Neural progenitor cell (in vitro differentiated cells): ENCODE data around the gene COMMD7. TPM values are rescaled to one million over a fixed set of nuclear protein-coding genes. Genes with fewer than 3 reads are reported as not detected.

Experiments
- DNase-seq: peaks from one replicate; pipeline ENCODE4 v3.0.0-alpha.2; 2016; ENCODE audit warnings: low spot score
- H2AFZ ChIP-seq: fragments of 200-600 bp; sonication (generic); replicated peaks from 2 replicates; pipeline ENCODE4 v1.6.1; 2016; ENCODE audit warnings: antibody characterized with exemption
- H3F3A ChIP-seq: fragments of 200-600 bp; sonication (generic); 2 replicates; pipeline ENCODE4 v1.6.1; 2016; ENCODE audit warnings: antibody characterized with exemption, low read depth
- H3K27ac ChIP-seq: fragments of 200-600 bp; sonication (generic); 2 replicates; pipeline ENCODE4 v1.5.1; 2016; ENCODE audit warnings: mild to moderate bottlenecking
- H3K27me3 ChIP-seq: fragments of 200-600 bp; sonication (generic); 2 replicates; pipeline ENCODE4 v1.6.1; 2016; ENCODE audit warnings: mild to moderate bottlenecking, moderate library complexity
- H3K36me3 ChIP-seq: fragments of 200-600 bp; sonication (generic); 2 replicates; pipeline ENCODE4 v1.5.1; 2016
- H3K4me1 ChIP-seq: fragments of 200-600 bp; sonication (generic); 2 replicates; pipeline ENCODE4 v1.6.1; 2016; ENCODE audit warnings: mixed run types
- H3K4me2 ChIP-seq: fragments of 200-600 bp; sonication (generic); 2 replicates; pipeline ENCODE4 v1.6.1; 2016
- H3K4me3 ChIP-seq: fragments of 200-600 bp; sonication (generic); 2 replicates; pipeline ENCODE4 v1.5.1; 2016
- H3K79me2 ChIP-seq: fragments of 200-600 bp; sonication (generic); 2 replicates; pipeline ENCODE4 v1.6.1; 2016; ENCODE audit warnings: low read depth
- H3K9ac ChIP-seq: fragments of 200-600 bp; sonication (generic); 2 replicates; pipeline ENCODE4 v1.6.1; 2016
- H3K9me3 ChIP-seq: fragments of 200-600 bp; sonication (generic); 2 replicates; pipeline ENCODE4 v1.5.1; 2016; ENCODE audit warnings: low read depth
- H4K20me1 ChIP-seq: fragments of 200-600 bp; sonication (generic); 2 replicates; pipeline ENCODE4 v1.6.1; 2016; ENCODE audit warnings: low read depth
- H3K27ac Mint-ChIP-seq: 3 replicates; pipeline ENCODE4 v1.8.0; 2021; ENCODE audit warnings: mixed read lengths
- H3K27me3 Mint-ChIP-seq: 2 replicates; pipeline ENCODE4 v1.8.0; 2022; ENCODE audit warnings: low read depth, mild to moderate bottlenecking, inconsistent platforms, moderate library complexity, mixed read lengths; ENCODE audit not compliant: insufficient read depth
- H3K36me3 Mint-ChIP-seq: 3 replicates; pipeline ENCODE4 v1.8.0; 2021; ENCODE audit warnings: mixed read lengths
- H3K4me1 Mint-ChIP-seq: 3 replicates; pipeline ENCODE4 v1.8.0; 2021; ENCODE audit warnings: mixed read lengths
- H3K4me3 Mint-ChIP-seq: 3 replicates; pipeline ENCODE4 v1.8.0; 2021; ENCODE audit warnings: mild to moderate bottlenecking, moderate library complexity, mixed read lengths
- H3K9me3 Mint-ChIP-seq: 3 replicates; pipeline ENCODE4 v1.8.0; 2020; ENCODE audit warnings: mixed read lengths
- EZH2 ChIP-seq: fragments of 200-600 bp; sonication (generic); IDR thresholded peaks from 2 replicates; pipeline ENCODE4 v1.6.1; 2017; ENCODE audit warnings: antibody characterized with exemption, mild to moderate bottlenecking, moderate library complexity
- EZH2phosphoT487 ChIP-seq: fragments of 200-600 bp; sonication (generic); IDR thresholded peaks from 2 replicates; pipeline ENCODE4 v1.6.1; 2017; ENCODE audit warnings: antibody characterized with exemption
- total RNA-seq: library from RNA; depleted of rRNA; stranded (reverse); fragments of >200 nt; gene quantifications from 2 replicates; pipeline ENCODE4 v1.2.3, GENCODE V29; 2015; ENCODE audit warnings: low replicate concordance
- TF ChIP-seq, protein P1 (sequence below): fragments of 200-600 bp; sonication (generic); IDR thresholded peaks from 2 replicates; pipeline ENCODE4 v1.5.1; 2017; ENCODE audit warnings: antibody characterized with exemption, mild to moderate bottlenecking

COMMD7 gene
- total RNA-seq, 1 donor from 2014 or later: 44.4 TPM

DNA sequence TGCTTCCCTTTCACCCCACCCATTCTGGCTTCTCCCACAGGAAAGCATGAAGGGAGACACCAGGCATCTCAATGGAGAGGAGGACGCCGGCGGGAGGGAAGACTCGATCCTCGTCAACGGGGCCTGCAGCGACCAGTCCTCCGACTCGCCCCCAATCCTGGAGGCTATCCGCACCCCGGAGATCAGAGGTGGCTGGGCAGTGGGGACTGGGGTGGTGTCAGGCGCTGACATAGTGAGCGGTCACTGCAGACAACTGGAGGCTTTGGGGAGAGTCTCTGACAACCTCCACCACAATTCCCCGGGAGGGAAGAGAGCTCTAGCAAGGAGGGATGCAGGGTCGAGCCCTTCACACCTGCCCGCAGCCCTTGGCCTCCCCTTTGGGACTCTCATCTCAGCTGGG is 37.0 kb upstream of the COMMD7 start:
- Mint-ChIP-seq H3K9me3 (no peaks in the 10 kb centered on the region), H3K36me3 (peaks cover 12% of the 10 kb centered on the region), H3K4me1 (peaks cover 62% of the 10 kb centered on the region), H3K27ac (peak overlapping the region; percentile 37), H3K4me3 (peak overlapping the region; percentile 71), H3K27me3 (no peaks in the 10 kb centered on the region)
- TF ChIP-seq EZH2 (no peak), EZH2phosphoT487 (no peak)
- TF ChIP-seq, protein P1, sequence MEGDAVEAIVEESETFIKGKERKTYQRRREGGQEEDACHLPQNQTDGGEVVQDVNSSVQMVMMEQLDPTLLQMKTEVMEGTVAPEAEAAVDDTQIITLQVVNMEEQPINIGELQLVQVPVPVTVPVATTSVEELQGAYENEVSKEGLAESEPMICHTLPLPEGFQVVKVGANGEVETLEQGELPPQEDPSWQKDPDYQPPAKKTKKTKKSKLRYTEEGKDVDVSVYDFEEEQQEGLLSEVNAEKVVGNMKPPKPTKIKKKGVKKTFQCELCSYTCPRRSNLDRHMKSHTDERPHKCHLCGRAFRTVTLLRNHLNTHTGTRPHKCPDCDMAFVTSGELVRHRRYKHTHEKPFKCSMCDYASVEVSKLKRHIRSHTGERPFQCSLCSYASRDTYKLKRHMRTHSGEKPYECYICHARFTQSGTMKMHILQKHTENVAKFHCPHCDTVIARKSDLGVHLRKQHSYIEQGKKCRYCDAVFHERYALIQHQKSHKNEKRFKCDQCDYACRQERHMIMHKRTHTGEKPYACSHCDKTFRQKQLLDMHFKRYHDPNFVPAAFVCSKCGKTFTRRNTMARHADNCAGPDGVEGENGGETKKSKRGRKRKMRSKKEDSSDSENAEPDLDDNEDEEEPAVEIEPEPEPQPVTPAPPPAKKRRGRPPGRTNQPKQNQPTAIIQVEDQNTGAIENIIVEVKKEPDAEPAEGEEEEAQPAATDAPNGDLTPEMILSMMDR: no peak
- H3K79me2 ChIP-seq: peaks cover 94% of the 10 kb centered on the region
- H3K27ac ChIP-seq: peak overlapping the region; percentile 94
- H3K36me3 ChIP-seq: peaks cover 13% of the 10 kb centered on the region
- peaks cover 85% of the 10 kb centered on the region for H4K20me1 ChIP-seq
- no peak overlapping the region for H2AFZ ChIP-seq
- H3K4me3 ChIP-seq: peak overlapping the region; percentile 12
- no peaks in the 10 kb centered on the region for H3K9me3 ChIP-seq
- H3K4me1 ChIP-seq: peaks cover 56% of the 10 kb centered on the region
- no peaks in the 10 kb centered on the region for H3K27me3 ChIP-seq
- DNase-seq: peak; percentile 55
- no peak overlapping the region for H3K9ac ChIP-seq
- H3K4me2 ChIP-seq: peak overlapping the region; percentile 71
- H3F3A ChIP-seq: peaks cover 77% of the 10 kb centered on the region

DNA sequence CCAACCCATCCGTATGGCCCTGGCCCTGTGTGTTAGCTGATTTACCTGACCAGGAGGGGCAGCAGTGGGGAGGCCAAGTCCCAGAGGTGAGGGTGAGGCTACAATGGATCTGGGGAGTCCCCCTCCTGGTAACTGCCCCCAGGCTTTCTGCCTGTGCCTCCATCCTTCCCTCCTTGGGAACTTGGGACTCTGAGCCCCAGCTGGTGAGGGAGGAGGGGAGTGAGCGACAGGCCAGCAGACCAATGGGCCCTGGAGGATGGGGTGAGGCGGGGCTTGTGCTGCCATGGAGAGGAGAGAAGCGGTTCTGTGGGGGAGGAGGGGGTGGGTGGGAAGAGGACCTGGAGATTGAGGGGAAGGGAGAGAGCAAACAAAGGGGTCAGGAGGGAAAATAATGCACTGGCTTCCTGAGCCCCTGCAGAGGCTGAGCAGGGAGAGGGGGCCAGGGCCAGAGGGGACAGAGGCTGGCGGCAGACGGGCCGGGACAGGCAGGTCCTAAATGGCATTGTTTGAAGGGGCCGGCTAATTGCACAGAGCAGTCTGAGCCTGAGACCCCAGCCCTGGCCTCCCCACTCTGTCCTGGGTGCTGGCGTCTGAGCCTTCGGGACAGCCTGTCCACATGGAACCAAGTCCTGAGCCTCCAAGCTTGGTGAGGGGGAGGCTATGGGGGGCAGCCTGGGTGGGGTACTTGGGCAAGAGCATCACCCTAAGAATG is 36.4 kb upstream of the COMMD7 start:
- H3K27ac ChIP-seq: peak overlapping the region; percentile 94
- H3K4me1 ChIP-seq: peaks cover 60% of the 10 kb centered on the region
- peak overlapping the region; percentile 71 for H3K4me3 Mint-ChIP-seq
- H3K4me2 ChIP-seq: peak overlapping the region; percentile 71
- H3K79me2 ChIP-seq: peaks cover 94% of the 10 kb centered on the region
- H4K20me1 ChIP-seq: peaks cover 91% of the 10 kb centered on the region
- TF ChIP-seq, protein P1: peak; percentile 33
- TF ChIP-seq EZH2: no peak
- H3K27me3 ChIP-seq: no peaks in the 10 kb centered on the region
- peak overlapping the region; percentile 12 for H3K4me3 ChIP-seq
- H3F3A ChIP-seq: peaks cover 83% of the 10 kb centered on the region
- peaks cover 64% of the 10 kb centered on the region for H3K4me1 Mint-ChIP-seq
- no peaks in the 10 kb centered on the region for H3K9me3 ChIP-seq
- H3K9ac ChIP-seq: no peak overlapping the region
- H3K36me3 Mint-ChIP-seq: peaks cover 7% of the 10 kb centered on the region
- DNase-seq: peak; percentile 92
- no peak overlapping the region for H2AFZ ChIP-seq
- H3K9me3 Mint-ChIP-seq: no peaks in the 10 kb centered on the region
- no peaks in the 10 kb centered on the region for H3K27me3 Mint-ChIP-seq
- peaks cover 13% of the 10 kb centered on the region for H3K36me3 ChIP-seq
- H3K27ac Mint-ChIP-seq: peak overlapping the region; percentile 37

DNA sequence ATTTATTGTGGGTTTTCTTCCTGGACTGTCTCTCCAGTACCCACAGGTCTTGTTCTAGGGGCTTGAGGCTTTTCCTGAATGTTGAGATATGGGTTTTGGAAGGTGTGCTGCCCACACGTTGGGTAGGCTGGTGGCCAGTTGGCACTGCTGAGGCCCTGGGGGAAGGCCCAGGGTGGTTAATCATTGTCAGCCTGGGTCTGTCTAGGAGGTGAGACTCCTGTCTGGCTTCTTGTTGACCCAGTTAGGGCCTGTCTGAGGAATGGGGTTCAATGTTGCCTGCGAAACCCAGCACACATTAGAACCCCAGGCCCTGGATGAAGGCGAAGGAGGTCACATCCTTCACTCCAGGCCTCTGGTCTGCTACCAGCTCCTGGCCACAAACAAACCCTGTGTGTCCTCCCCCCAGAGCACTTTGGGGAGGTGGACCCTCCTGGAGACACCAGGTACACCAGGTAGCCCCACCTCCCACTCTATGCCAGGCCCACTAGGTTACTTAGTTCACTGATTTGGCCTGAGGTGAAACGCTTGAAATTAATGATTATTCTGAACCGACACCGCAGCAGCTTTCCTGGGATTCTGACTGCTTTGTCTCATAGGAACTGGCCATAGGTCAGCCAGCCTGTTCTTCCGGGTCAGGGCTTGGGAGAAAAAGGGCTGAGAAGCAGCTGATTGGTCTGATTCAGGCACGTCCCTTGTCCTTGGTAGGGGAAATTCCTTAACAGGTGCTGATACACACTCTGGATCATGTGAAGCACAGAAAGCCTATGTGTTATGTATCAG is 34.1 kb upstream of the COMMD7 start:
- Mint-ChIP-seq H3K9me3 (no peaks in the 10 kb centered on the region), H3K4me3 (no peak overlapping the region), H3K36me3 (no peaks in the 10 kb centered on the region), H3K27me3 (no peaks in the 10 kb centered on the region), H3K27ac (peak overlapping the region; percentile 81), H3K4me1 (peaks cover 64% of the 10 kb centered on the region)
- Histone ChIP-seq H2AFZ (no peak overlapping the region), H3K27me3 (no peaks in the 10 kb centered on the region), H3K27ac (peak overlapping the region; percentile 83), H3K4me1 (peaks cover 62% of the 10 kb centered on the region), H3K79me2 (peaks cover 94% of the 10 kb centered on the region), H3K4me3 (no peak overlapping the region), H3K9ac (no peak overlapping the region), H3K9me3 (no peaks in the 10 kb centered on the region), H3F3A (peaks cover 83% of the 10 kb centered on the region), H3K36me3 (peaks cover 3% of the 10 kb centered on the region), H3K4me2 (no peak overlapping the region), H4K20me1 (peaks cover 95% of the 10 kb centered on the region)
- DNase-seq: peak; percentile 39
- no peak for TF ChIP-seq EZH2phosphoT487
- TF ChIP-seq, protein P1: no peak
- no peak for TF ChIP-seq EZH2
